NCI-H146 treated with DMSO at 0.1 percent for 48 hours (cell line): ENCODE results near the gene NPIPB2.

Experiments
- DNase-seq: peaks from one replicate; lab custom pipeline; 2025; ENCODE audit not compliant: unreplicated experiment; lab: John Stamatoyannopoulos, UW

Gene NPIPB2

DNA sequence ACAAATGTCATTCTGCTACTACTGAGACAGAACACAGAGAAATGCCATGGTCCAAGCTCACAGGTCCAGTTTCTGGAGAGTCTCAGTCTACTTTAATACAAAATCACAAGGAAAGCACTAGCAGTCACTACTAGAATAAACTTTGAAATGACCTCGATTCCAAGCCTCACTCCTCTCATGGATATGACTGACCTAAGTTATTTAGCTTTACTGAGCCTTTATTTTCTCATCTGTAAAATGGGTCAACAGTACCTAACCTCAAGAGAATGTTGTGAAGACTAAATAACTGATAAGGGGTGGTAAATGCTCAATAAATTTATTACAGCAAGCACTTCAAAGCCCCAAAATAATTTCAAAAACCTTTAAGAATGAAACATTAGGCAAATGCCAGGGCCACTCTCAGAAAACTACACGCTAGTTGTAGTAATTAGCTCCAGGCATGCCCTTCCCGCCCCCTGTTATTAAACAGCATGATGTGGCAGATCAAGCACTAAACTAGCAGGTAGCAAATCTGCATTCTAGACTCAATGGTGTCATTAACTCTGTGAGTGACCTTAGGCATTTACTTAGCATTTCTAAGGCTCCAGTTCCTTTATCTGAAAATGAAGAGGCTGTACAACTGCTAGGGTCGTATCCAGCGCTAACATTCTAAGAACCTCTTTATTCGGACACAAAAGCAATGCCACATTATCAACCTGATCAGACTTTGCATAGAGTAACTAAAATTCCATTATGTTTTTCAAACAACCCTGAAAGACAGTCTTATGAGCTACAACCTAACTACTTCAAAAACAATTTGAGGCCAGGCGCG is 34.5 kb downstream of the NPIPB2 start:
- DNase-seq: no peak

- no peak for DNase-seq
Observed at GRCh38 chr16:11903906-11904305, 37.9 kb downstream of the NPIPB2 start.

- DNase-seq: no peak
Observed at GRCh38 chr16:11901091-11901490, 40.8 kb downstream of the NPIPB2 start.

- DNase-seq: no peak
Observed at GRCh38 chr16:11896486-11897176, 45.2 kb downstream of the NPIPB2 start.

DNA sequence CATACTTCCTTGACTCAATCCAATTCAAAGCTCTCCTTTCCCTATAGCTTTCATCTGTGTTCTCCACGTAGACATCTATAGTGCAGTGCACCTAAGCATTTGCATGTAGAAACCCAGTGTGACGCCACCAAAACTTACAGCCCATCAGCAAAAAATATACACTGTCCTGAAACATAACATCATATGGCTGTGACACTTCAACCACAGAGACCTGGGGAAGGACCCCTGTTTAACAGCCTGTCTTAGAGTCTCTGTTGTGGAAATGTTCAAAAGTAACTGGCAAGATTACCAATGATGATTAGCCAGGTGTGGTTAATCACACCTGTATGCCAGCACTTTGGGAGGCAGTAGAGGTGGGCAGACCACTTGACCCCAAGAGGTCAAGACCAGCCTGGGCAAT is 48.3 kb downstream of the NPIPB2 start:
- DNase-seq: no peak

DNA sequence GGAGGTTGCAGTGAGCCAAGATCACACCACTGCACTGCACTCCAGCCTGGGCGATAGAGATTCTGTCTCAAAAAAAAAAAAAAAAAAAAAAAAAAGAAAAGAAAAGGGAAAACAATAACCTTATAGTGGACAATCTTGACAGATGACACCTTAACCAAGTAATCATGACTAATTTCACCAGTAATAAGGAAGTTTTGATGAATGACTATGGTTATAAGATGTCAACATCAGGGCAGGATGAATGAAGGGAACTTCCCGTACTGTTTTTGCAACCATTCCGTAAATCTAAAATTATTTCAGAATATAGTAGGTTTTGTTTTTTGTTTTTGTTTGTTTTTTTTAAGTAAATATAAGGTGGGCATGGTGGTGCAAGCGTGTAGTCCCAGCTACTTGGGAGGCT is 49.1 kb downstream of the NPIPB2 start:
- no peak for DNase-seq

DNA sequence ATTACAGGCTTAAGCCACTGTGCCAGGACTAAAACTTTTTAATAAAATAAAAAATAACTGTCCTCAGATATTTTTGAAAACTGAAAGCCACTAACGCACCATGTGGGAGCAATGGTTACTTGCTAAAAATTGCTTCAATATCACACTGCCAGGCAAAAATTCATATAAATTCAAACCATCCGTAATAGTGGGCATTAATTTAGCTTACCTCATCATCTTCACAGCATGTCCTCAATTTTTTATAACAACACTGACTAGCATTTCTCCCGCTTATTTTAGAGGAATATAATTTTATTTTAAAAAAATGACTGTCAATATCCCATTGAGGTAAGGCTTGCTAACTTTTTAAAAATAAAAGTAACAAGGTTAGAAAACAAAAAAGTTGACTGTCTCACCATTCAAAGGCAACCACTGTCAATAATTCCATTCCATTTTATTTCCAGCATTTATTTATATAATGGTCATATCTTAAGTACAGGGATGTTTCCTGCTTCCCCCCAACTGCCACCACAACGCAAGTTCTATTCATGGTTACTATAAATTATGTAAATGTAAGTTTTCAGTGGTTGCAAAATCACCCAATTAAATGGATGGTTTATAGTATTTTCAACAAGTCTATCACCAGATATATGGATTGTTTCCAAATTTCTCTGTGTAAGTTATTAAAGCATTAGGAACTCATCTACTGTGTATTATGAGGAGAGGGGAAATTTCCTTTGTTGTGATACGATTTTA is 51.4 kb downstream of the NPIPB2 start:
- DNase-seq: no peak

GRCh38 chr16:11886881-11887280 is 55.0 kb downstream of the NPIPB2 start:
- no peak for DNase-seq

- no peak for DNase-seq
Observed at GRCh38 chr16:11884035-11884434, 57.8 kb downstream of the NPIPB2 start.

DNA sequence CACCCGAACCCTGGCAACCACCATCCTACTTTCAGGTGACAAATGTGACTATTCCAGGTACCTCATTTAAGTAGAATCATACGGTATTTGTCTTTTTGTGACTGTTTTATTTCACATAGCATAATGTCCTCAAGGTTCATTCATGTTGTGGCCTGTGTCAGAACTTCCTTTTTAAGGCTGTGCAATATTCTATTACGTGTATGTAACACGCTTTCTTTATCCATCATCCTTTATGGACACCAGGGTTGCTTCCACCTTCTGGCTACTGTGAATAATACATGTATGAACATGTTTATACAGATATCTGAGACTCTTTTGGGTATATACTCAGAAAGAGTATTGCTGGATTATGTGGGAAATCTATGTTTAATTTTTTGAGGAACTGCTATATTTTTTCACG is 61.8 kb downstream of the NPIPB2 start:
- no peak for DNase-seq

DNA sequence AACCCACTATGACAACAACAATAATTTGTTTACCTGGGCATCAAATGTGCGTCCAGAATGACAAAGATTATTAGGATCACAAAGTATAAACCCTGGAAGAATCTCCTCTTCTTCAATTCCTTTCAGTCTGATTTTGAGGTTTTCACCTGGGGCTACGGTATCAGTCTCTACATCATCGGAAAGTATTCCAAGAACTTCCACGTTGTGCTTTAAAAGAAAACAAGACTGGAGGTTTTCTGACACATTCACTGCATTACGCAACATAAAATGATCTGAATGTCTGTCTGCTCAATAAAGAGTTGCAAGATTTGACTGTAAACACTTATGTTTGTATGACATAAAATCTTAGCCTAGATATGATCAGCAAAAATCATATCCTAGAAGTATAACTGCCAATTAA is 64.5 kb downstream of the NPIPB2 start:
- no peak for DNase-seq
